22Rv1 (cell line): ENCODE measurements around the gene SLC4A2.

Experiments
- CTCF ChIP-seq: fragments of 450-650 bp; IDR thresholded peaks from 2 replicates; pipeline ENCODE4 v1.5.1; 2017; ENCODE audit warnings: mild to moderate bottlenecking
- ZFX ChIP-seq: fragments of 450-650 bp; IDR thresholded peaks from 2 replicates; pipeline ENCODE4 v1.6.1; 2017; ENCODE audit warnings: antibody characterized with exemption, borderline replicate concordance

GRCh38 chr7:151069841-151070573 lies 10.6 kb downstream of the SLC4A2 start:
- TF ChIP-seq ZFX (no peak), CTCF (no peak)
